Bronchial smooth muscle cell (primary cell): ENCODE results near the gene OR4C16. TPM values are rescaled to one million over a fixed set of nuclear protein-coding genes. Genes with fewer than 3 reads are reported as not detected.

Experiments
- total RNA-seq: library from RNA; depleted of rRNA; stranded (reverse); fragments of >200 nt; gene quantifications from 2 replicates; pipeline ENCODE4 v1.2.1, GENCODE V29; 2014

OR4C16 gene
- not detected in 2 replicates for total RNA-seq

GRCh38 chr11:55571828-55572227, at the start of gene OR4C16:
Gene OR4C16 (plus strand): TSS chr11:55572128. CDS start chr11:55572128, 0 bp downstream.

GRCh38 chr11:55554169-55554568, 17.8 kb upstream of the OR4C16 start, which contains the start of gene OR4C15:
Gene OR4C15 (plus strand): TSS chr11:55554469. CDS start chr11:55554469, 0 bp downstream.

GRCh38 chr11:55607545-55607944, 35.6 kb downstream of the OR4C16 start, which contains the start of gene OR4C11:
Gene OR4C11 (minus strand): TSS chr11:55607645. CDS start chr11:55604373, 3,272 bp downstream.

Other genes with a start within 250 kb of the OR4C16 start
- gene OR4A16, start 228.9 kb upstream of the OR4C16 start, total RNA-seq, result not detected in 2 replicates
- not detected in 2 replicates for gene OR4A15, start 204.2 kb upstream of the OR4C16 start, total RNA-seq
- not detected in 2 replicates for gene OR4C15, start 17.7 kb upstream of the OR4C16 start, total RNA-seq
- gene OR4C11, start 35.5 kb downstream of the OR4C16 start, total RNA-seq, result not detected in 2 replicates
- not detected in 2 replicates for gene OR4P4, start 63.0 kb downstream of the OR4C16 start, total RNA-seq
- not detected in 2 replicates for gene OR4S2, start 76.2 kb downstream of the OR4C16 start, total RNA-seq
- not detected in 2 replicates for gene OR4C6, start 90.1 kb downstream of the OR4C16 start, total RNA-seq
- not detected in 2 replicates for gene OR5D13, start 201.3 kb downstream of the OR4C16 start, total RNA-seq
- not detected in 2 replicates for gene OR5D14, start 223.4 kb downstream of the OR4C16 start, total RNA-seq
- not detected in 2 replicates for gene OR5L1, start 239.2 kb downstream of the OR4C16 start, total RNA-seq
- gene OR5D18, start 247.5 kb downstream of the OR4C16 start, total RNA-seq, result not detected in 2 replicates